IPS-20b (cell line): ENCODE data around the gene CELA1.

Source experiments
- H3K27ac ChIP-seq: one replicate; pipeline ENCODE4 v1.5.1; 2013; ENCODE audit warnings: low read length
- H3K27me3 ChIP-seq: 2 replicates; pipeline ENCODE4 v1.6.1; 2013; ENCODE audit warnings: mild to moderate bottlenecking, low read length, inconsistent platforms; ENCODE audit not compliant: insufficient read depth
- H3K36me3 ChIP-seq: 2 replicates; pipeline ENCODE4 v1.6.1; 2013; ENCODE audit warnings: low read depth, mild to moderate bottlenecking, inconsistent platforms, low read length, moderate library complexity; ENCODE audit not compliant: insufficient read depth
- H3K4me1 ChIP-seq: 2 replicates; pipeline ENCODE4 v1.6.1; 2013; ENCODE audit warnings: mild to moderate bottlenecking, control low read depth, inconsistent platforms, low read length, moderate library complexity; ENCODE audit not compliant: insufficient read depth
- H3K4me3 ChIP-seq: 2 replicates; pipeline ENCODE4 v1.5.1; 2013; ENCODE audit warnings: mild to moderate bottlenecking, low read length, inconsistent platforms
- H3K9ac ChIP-seq: 2 replicates; pipeline ENCODE4 v1.6.1; 2013; ENCODE audit warnings: low read depth, mild to moderate bottlenecking, inconsistent platforms, low read length, moderate library complexity
- H3K9me3 ChIP-seq: 2 replicates; pipeline ENCODE4 v1.6.1; 2013; ENCODE audit warnings: mild to moderate bottlenecking, low read depth, low read length, inconsistent platforms; ENCODE audit not compliant: insufficient read depth

The CELA1 gene

GRCh38 chr12:51388069-51388799 is 41.8 kb upstream of the CELA1 start:
- H3K9me3 ChIP-seq = no peaks in the 10 kb centered on the region
- 0 out of 2 replicates have a peak, but pooled peaks cover 1% of the 10 kb centered on the region for H3K36me3 ChIP-seq
- H3K27me3 ChIP-seq = peaks cover 20% of the 10 kb centered on the region; the same call in 1 of the 2 replicates
- H3K4me3 ChIP-seq = no peak overlapping the region
- peak overlapping the region; percentile 22 for H3K27ac ChIP-seq
- H3K9ac ChIP-seq = peak overlapping the region; percentile 16; the same call in 1 of the 2 replicates
- peaks cover 32% of the 10 kb centered on the region for H3K4me1 ChIP-seq

DNA sequence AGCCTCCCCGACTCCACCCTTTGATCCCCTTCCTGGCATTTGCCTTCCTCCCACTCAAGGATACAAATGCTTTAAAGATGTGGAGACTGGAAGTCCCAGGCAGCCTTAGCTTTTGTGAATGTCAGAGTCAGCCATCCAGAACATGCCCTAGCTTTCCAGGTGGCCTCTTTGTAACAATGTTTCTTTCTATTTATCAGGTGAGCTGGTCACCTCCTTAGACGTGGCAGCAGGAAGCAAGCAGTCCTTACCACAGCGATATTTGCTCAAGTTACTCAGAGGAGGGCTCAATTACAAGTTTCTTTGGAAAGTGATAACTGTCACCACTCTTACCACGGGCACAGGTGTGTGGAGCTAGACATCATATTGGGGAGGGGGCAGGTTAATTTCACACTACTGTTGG is 39.9 kb upstream of the CELA1 start:
- 0 out of 2 replicates have a peak, but pooled peaks cover 7% of the 10 kb centered on the region for H3K36me3 ChIP-seq
- no peak overlapping the region for H3K9ac ChIP-seq
- H3K27me3 ChIP-seq = peaks cover 6% of the 10 kb centered on the region; the same call in 1 of the 2 replicates
- H3K9me3 ChIP-seq = no peaks in the 10 kb centered on the region
- peaks cover 40% of the 10 kb centered on the region for H3K4me1 ChIP-seq
- no peak overlapping the region for H3K27ac ChIP-seq
- no peak overlapping the region for H3K4me3 ChIP-seq

GRCh38 chr12:51383269-51383905 is 36.9 kb upstream of the CELA1 start:
- Histone ChIP-seq H3K36me3 (peaks cover 27% of the 10 kb centered on the region), H3K4me3 (no peak overlapping the region)

GRCh38 chr12:51382173-51382572 is 35.7 kb upstream of the CELA1 start:
- H3K9me3 ChIP-seq = no peaks in the 10 kb centered on the region
- H3K9ac ChIP-seq = 0 out of 2 replicates have a peak overlapping the region, but pooled peaks have one; percentile 17
- peaks cover 32% of the 10 kb centered on the region for H3K36me3 ChIP-seq
- no peak overlapping the region for H3K4me3 ChIP-seq
- no peak overlapping the region for H3K27ac ChIP-seq
- H3K27me3 ChIP-seq = no peaks in the 10 kb centered on the region
- peaks cover 18% of the 10 kb centered on the region; the same call in 1 of the 2 replicates for H3K4me1 ChIP-seq

More at GRCh38 chr12:51383269-51383905, 36.9 kb upstream of the CELA1 start:
- no peak overlapping the region for H3K9ac ChIP-seq
- peaks cover 27% of the 10 kb centered on the region for H3K4me1 ChIP-seq
- H3K27me3 ChIP-seq = no peaks in the 10 kb centered on the region
- no peaks in the 10 kb centered on the region for H3K9me3 ChIP-seq
- H3K27ac ChIP-seq = no peak overlapping the region

- peaks cover 16% of the 10 kb centered on the region; the same call in 1 of the 2 replicates for H3K4me1 ChIP-seq
- peaks cover 39% of the 10 kb centered on the region for H3K36me3 ChIP-seq
- H3K9me3 ChIP-seq = no peaks in the 10 kb centered on the region
- no peaks in the 10 kb centered on the region for H3K27me3 ChIP-seq
- H3K9ac ChIP-seq = no peak overlapping the region
- no peak overlapping the region for H3K27ac ChIP-seq
- H3K4me3 ChIP-seq = no peak overlapping the region
Measured at GRCh38 chr12:51381226-51382079, 35.0 kb upstream of the CELA1 start.

- Histone ChIP-seq H3K4me3 (no peak overlapping the region), H3K9me3 (no peaks in the 10 kb centered on the region), H3K36me3 (peaks cover 41% of the 10 kb centered on the region), H3K4me1 (peaks cover 16% of the 10 kb centered on the region; the same call in 1 of the 2 replicates), H3K27ac (no peak overlapping the region), H3K9ac (no peak overlapping the region), H3K27me3 (no peaks in the 10 kb centered on the region)
Measured at GRCh38 chr12:51379571-51379970, 33.1 kb upstream of the CELA1 start.

- Histone ChIP-seq H3K27me3 (no peaks in the 10 kb centered on the region), H3K27ac (no peak overlapping the region), H3K4me1 (peaks cover 15% of the 10 kb centered on the region; the same call in 1 of the 2 replicates), H3K9ac (no peak overlapping the region), H3K36me3 (peaks cover 45% of the 10 kb centered on the region), H3K4me3 (no peak overlapping the region), H3K9me3 (no peaks in the 10 kb centered on the region)
Measured at GRCh38 chr12:51378749-51379148, 32.3 kb upstream of the CELA1 start.

DNA sequence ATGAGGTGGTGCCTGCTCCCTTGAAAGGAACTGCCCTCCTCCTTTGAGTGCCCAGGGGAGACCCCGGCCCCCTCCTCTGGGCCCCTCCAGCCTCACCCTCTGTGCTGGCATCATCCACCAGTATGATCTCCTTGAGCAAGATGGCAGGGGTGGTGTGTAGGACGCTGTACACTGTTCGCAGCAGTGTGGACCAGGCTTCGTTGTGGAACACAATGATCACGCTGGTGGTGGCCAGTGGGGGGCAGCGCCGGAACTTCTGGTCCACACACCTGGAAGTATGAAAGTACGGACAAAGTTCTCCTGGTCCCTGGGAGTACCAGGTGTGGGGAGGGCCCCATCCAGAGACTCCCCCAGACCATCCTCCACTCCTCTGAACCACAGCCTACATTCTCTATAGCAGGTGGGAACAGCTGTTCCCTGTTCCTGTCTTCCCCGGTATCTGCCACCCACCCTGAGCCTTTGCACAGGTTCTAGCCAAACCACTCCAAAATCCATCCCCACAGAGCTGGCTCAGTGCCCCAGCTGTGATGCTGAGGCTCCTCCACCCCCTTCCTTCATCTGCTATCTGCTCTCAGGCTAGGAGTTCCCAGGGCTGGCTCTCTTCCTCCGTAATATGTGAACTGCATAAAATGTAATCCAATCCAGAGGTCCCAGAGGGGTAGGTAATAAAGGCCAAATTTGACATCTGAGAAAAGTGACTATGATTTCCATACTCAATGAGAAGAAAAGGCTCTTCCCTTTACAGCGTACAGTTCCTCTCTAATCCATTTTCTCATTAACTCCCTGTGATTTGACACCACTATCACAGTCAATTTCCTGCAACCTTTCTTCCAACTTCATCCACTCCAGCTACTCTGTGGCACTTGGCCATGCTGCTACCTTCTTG is 30.9 kb upstream of the CELA1 start:
- H3K27me3 ChIP-seq = no peaks in the 10 kb centered on the region
- H3K4me3 ChIP-seq = no peak overlapping the region
- H3K36me3 ChIP-seq = peaks cover 48% of the 10 kb centered on the region
- H3K9ac ChIP-seq = no peak overlapping the region
- no peaks in the 10 kb centered on the region for H3K9me3 ChIP-seq
- H3K4me1 ChIP-seq = peaks cover 10% of the 10 kb centered on the region; the same call in 1 of the 2 replicates
- H3K27ac ChIP-seq = no peak overlapping the region

DNA sequence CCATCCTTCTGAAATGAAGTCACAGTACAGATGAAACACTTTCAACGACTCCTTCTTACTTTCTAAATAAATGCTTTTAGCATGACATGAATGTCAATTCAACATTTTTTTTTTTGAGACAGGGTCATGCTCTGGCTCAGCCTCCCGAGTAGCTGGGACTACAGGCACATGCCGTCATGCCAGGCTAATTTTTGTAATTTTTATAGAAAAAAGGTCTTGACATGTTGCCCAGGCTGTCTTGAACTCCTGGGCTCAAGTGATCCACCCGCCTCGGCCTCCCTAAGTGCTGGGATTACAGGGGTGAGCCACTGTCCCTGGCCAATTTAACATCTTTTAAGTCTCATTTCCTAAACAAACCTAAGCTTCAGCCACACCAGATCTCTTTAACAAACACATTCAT is 28.4 kb upstream of the CELA1 start:
- Histone ChIP-seq H3K9me3 (no peaks in the 10 kb centered on the region), H3K9ac (no peak overlapping the region), H3K27ac (no peak overlapping the region), H3K36me3 (peaks cover 37% of the 10 kb centered on the region), H3K4me1 (peaks cover 5% of the 10 kb centered on the region; the same call in 1 of the 2 replicates), H3K4me3 (no peak overlapping the region), H3K27me3 (no peaks in the 10 kb centered on the region)

DNA sequence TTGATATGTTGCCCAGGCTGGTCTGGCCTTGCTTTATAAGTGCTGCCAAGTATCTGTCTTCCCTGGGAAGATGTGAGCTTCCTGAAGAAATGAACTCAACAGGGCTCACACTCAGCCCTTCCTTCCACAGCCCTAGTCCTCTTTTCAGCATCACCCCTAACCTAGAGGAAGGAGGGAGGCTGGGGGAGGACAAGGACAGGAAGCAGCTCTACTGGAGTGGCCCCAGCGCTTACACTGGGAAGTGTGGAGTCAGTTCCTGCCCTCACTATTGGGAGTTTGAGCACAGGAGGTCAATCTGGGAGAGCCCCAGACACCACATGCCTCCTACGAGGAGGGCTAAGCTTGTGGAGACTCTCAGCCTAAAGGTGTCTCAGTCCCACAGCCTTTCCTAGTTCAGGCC is 27.9 kb upstream of the CELA1 start:
- no peaks in the 10 kb centered on the region for H3K9me3 ChIP-seq
- no peak overlapping the region for H3K27ac ChIP-seq
- H3K4me1 ChIP-seq = peaks cover 5% of the 10 kb centered on the region; the same call in 1 of the 2 replicates
- no peaks in the 10 kb centered on the region for H3K27me3 ChIP-seq
- H3K4me3 ChIP-seq = no peak overlapping the region
- no peak overlapping the region for H3K9ac ChIP-seq
- H3K36me3 ChIP-seq = peaks cover 32% of the 10 kb centered on the region
